ENCODE measurements around the gene CADM2. TPM values are rescaled to one million over a fixed set of nuclear protein-coding genes. Genes with fewer than 3 reads are reported as not detected.
A peak's percentile ranks its signal among the peaks of the same experiment; 100 is the strongest.

Gene CADM2
- total RNA-seq, 1 donor from 2014 or later: 4.2 TPM

DNA sequence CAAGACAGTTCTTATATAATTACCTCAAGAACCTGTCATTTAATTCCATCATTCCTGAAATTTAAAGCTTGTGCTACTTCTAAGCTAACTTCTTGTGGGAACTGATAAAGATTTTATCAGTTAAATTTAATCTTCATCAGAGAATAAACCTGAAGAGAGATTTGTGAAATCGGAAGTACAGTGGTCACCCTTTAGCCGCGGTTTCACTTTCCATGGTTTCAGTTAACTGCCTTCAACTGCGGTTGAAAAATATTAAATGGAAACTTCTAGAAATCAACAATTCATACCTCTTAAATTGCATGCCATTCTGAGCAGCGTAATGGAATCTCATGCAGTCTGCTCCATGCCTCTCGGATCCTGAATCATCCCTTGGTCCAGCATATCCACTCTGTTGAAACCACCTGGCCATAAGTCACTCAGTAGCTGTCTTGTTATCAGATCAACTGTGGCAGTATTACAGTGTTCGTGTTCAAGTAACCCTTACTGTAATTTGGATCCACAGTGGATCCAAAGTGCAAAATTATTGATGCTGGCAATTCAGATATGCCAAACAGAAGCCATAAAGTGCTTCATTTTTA is 626.1 kb downstream of the CADM2 start:
- no peaks in the 10 kb centered on the region for H3K4me1 ChIP-seq (ENCODE audit: control insufficient read depth in 3 of 3, insufficient read depth in 3 of 3, low read length in 3 of 3)
- H3K36me3 ChIP-seq (ENCODE audit: control insufficient read depth in 3 of 3, insufficient read depth in 3 of 3, low read length in 3 of 3): no peaks in the 10 kb centered on the region
- no peak overlapping the region for H3K27ac ChIP-seq (ENCODE audit: low read depth, low read length)
- no peaks in the 10 kb centered on the region for H3K27me3 ChIP-seq (ENCODE audit: control insufficient read depth in 3 of 3, insufficient read depth in 3 of 3, low read length in 3 of 3)
- H3K9ac ChIP-seq (ENCODE audit: low read depth in 1 of 3, low read length in 3 of 3): no peak overlapping the region
- no peaks in the 10 kb centered on the region for H3K9me3 ChIP-seq (ENCODE audit: control insufficient read depth in 3 of 3, low read length in 3 of 3)
- peak overlapping the region in 1 of 3 donors; percentile 33 for H3K4me3 ChIP-seq (ENCODE audit: low read length in 3 of 3)

GRCh38 chr3:85586018-85586417 is 627.2 kb downstream of the CADM2 start:
- H3K27me3 ChIP-seq (ENCODE audit: control insufficient read depth in 3 of 3, insufficient read depth in 3 of 3, low read length in 3 of 3): no peaks in the 10 kb centered on the region
- no peaks in the 10 kb centered on the region for H3K4me1 ChIP-seq (ENCODE audit: control insufficient read depth in 3 of 3, insufficient read depth in 3 of 3, low read length in 3 of 3)
- H3K27ac ChIP-seq (ENCODE audit: low read depth, low read length): no peak overlapping the region
- no peak overlapping the region for H3K4me3 ChIP-seq (ENCODE audit: low read length in 3 of 3)
- no peak overlapping the region for H3K9ac ChIP-seq (ENCODE audit: low read depth in 1 of 3, low read length in 3 of 3)
- H3K9me3 ChIP-seq (ENCODE audit: control insufficient read depth in 3 of 3, low read length in 3 of 3): no peaks in the 10 kb centered on the region
- H3K36me3 ChIP-seq (ENCODE audit: control insufficient read depth in 3 of 3, insufficient read depth in 3 of 3, low read length in 3 of 3): no peaks in the 10 kb centered on the region

DNA sequence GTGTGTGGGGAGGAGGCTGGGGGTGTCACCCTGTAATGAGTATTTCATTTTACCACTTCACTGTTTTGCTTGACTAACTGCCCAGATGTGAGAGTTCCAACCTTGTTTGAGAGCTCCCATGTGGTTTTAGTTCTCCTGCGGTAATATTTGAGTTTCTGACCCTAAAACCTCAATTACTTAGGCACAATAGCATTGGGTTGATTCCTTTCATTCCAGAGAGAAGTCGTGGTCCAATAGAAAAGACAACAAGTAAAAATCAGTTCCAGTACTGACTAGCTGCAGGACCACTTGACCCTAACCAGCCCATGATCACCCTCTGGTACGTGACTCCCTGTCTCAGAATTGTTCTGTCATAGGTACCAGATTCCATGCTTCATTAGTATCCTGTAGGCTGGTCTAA is 630.4 kb downstream of the CADM2 start:
- Histone ChIP-seq H3K9ac (ENCODE audit: low read depth in 1 of 3, low read length in 3 of 3) (no peak overlapping the region), H3K27ac (ENCODE audit: low read depth, low read length) (no peak overlapping the region), H3K27me3 (ENCODE audit: control insufficient read depth in 3 of 3, insufficient read depth in 3 of 3, low read length in 3 of 3) (no peaks in the 10 kb centered on the region), H3K36me3 (ENCODE audit: control insufficient read depth in 3 of 3, insufficient read depth in 3 of 3, low read length in 3 of 3) (no peaks in the 10 kb centered on the region), H3K4me1 (ENCODE audit: control insufficient read depth in 3 of 3, insufficient read depth in 3 of 3, low read length in 3 of 3) (no peaks in the 10 kb centered on the region), H3K4me3 (ENCODE audit: low read length in 3 of 3) (no peak overlapping the region), H3K9me3 (ENCODE audit: control insufficient read depth in 3 of 3, low read length in 3 of 3) (no peaks in the 10 kb centered on the region)

- Histone ChIP-seq H3K27me3 (ENCODE audit: control insufficient read depth in 3 of 3, insufficient read depth in 3 of 3, low read length in 3 of 3) (no peaks in the 10 kb centered on the region), H3K9ac (ENCODE audit: low read depth in 1 of 3, low read length in 3 of 3) (no peak overlapping the region), H3K9me3 (ENCODE audit: control insufficient read depth in 3 of 3, low read length in 3 of 3) (no peaks in the 10 kb centered on the region), H3K27ac (ENCODE audit: low read depth, low read length) (no peak overlapping the region), H3K36me3 (ENCODE audit: control insufficient read depth in 3 of 3, insufficient read depth in 3 of 3, low read length in 3 of 3) (no peaks in the 10 kb centered on the region), H3K4me3 (ENCODE audit: low read length in 3 of 3) (no peak overlapping the region), H3K4me1 (ENCODE audit: control insufficient read depth in 3 of 3, insufficient read depth in 3 of 3, low read length in 3 of 3) (no peaks in the 10 kb centered on the region)
Observed at GRCh38 chr3:85591451-85591850, 632.7 kb downstream of the CADM2 start.

GRCh38 chr3:85592256-85592655 is 633.5 kb downstream of the CADM2 start:
- no peak overlapping the region for H3K27ac ChIP-seq (ENCODE audit: low read depth, low read length)
- H3K4me1 ChIP-seq (ENCODE audit: control insufficient read depth in 3 of 3, insufficient read depth in 3 of 3, low read length in 3 of 3): no peaks in the 10 kb centered on the region
- no peaks in the 10 kb centered on the region for H3K27me3 ChIP-seq (ENCODE audit: control insufficient read depth in 3 of 3, insufficient read depth in 3 of 3, low read length in 3 of 3)

GRCh38 chr3:85594676-85595075 is 635.9 kb downstream of the CADM2 start:
- no peaks in the 10 kb centered on the region for H3K9me3 ChIP-seq (ENCODE audit: control insufficient read depth in 3 of 3, low read length in 3 of 3)
- H3K36me3 ChIP-seq (ENCODE audit: control insufficient read depth in 3 of 3, insufficient read depth in 3 of 3, low read length in 3 of 3): no peaks in the 10 kb centered on the region
- H3K4me1 ChIP-seq (ENCODE audit: control insufficient read depth in 3 of 3, insufficient read depth in 3 of 3, low read length in 3 of 3): no peaks in the 10 kb centered on the region
- H3K4me3 ChIP-seq (ENCODE audit: low read length in 3 of 3): no peak overlapping the region
- H3K9ac ChIP-seq (ENCODE audit: low read depth in 1 of 3, low read length in 3 of 3): no peak overlapping the region
- H3K27me3 ChIP-seq (ENCODE audit: control insufficient read depth in 3 of 3, insufficient read depth in 3 of 3, low read length in 3 of 3): no peaks in the 10 kb centered on the region
- no peak overlapping the region for H3K27ac ChIP-seq (ENCODE audit: low read depth, low read length)

More at GRCh38 chr3:85592256-85592655, 633.5 kb downstream of the CADM2 start:
- H3K4me3 ChIP-seq (ENCODE audit: low read length in 3 of 3): no peak overlapping the region
- no peaks in the 10 kb centered on the region for H3K36me3 ChIP-seq (ENCODE audit: control insufficient read depth in 3 of 3, insufficient read depth in 3 of 3, low read length in 3 of 3)
- H3K9ac ChIP-seq (ENCODE audit: low read depth in 1 of 3, low read length in 3 of 3): no peak overlapping the region
- H3K9me3 ChIP-seq (ENCODE audit: control insufficient read depth in 3 of 3, low read length in 3 of 3): no peaks in the 10 kb centered on the region

DNA sequence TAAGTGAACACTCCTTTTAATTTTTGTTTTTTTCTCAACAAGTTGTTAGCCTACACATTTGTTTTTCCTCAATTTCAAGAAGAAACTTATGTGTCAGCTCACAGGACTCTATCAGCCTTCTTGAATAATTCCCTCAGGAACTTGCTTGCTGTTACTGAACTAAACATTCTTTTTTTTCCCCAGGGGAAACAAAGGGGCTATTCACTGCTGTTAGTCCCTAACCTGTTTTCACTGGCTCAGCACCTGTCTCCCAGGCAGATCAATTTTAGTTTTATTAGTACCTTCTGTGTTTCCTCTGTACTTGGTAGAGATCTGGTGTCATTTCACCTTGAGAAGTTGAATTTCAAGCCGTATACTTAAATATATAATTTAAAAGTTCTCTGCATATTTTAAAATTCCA is 644.6 kb downstream of the CADM2 start:
- Histone ChIP-seq H3K27ac (ENCODE audit: low read depth, low read length) (no peak overlapping the region), H3K9ac (ENCODE audit: low read depth in 1 of 3, low read length in 3 of 3) (no peak overlapping the region), H3K4me1 (ENCODE audit: control insufficient read depth in 3 of 3, insufficient read depth in 3 of 3, low read length in 3 of 3) (no peaks in the 10 kb centered on the region), H3K9me3 (ENCODE audit: control insufficient read depth in 3 of 3, low read length in 3 of 3) (no peaks in the 10 kb centered on the region), H3K4me3 (ENCODE audit: low read length in 3 of 3) (no peak overlapping the region), H3K27me3 (ENCODE audit: control insufficient read depth in 3 of 3, insufficient read depth in 3 of 3, low read length in 3 of 3) (peaks cover 0 to 2% (median 0%) of the 10 kb centered on the region in 3 donors), H3K36me3 (ENCODE audit: control insufficient read depth in 3 of 3, insufficient read depth in 3 of 3, low read length in 3 of 3) (no peaks in the 10 kb centered on the region)

DNA sequence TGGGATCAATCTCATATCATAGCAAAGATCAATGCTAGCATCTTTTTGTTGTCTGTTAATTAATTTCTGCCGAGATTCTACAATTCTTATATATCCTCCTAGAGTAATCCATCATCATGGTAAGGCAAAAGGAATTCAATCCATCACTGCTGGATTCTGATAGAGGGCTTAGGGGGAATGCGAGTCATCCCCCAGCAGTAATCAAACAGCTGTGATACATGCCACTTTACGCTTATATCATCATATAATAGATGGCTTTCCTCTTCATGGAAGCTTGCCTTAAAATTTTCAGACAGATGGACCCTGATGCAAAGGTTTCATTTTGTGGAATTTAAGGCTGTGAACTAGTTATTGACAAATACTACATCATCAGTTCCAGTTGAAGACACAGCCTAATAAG is 645.9 kb downstream of the CADM2 start:
- Histone ChIP-seq H3K36me3 (ENCODE audit: control insufficient read depth in 3 of 3, insufficient read depth in 3 of 3, low read length in 3 of 3) (no peaks in the 10 kb centered on the region), H3K9ac (ENCODE audit: low read depth in 1 of 3, low read length in 3 of 3) (no peak overlapping the region), H3K27ac (ENCODE audit: low read depth, low read length) (no peak overlapping the region), H3K4me3 (ENCODE audit: low read length in 3 of 3) (no peak overlapping the region), H3K27me3 (ENCODE audit: control insufficient read depth in 3 of 3, insufficient read depth in 3 of 3, low read length in 3 of 3) (peaks cover 0 to 2% (median 0%) of the 10 kb centered on the region in 3 donors), H3K9me3 (ENCODE audit: control insufficient read depth in 3 of 3, low read length in 3 of 3) (no peaks in the 10 kb centered on the region), H3K4me1 (ENCODE audit: control insufficient read depth in 3 of 3, insufficient read depth in 3 of 3, low read length in 3 of 3) (no peaks in the 10 kb centered on the region)

DNA sequence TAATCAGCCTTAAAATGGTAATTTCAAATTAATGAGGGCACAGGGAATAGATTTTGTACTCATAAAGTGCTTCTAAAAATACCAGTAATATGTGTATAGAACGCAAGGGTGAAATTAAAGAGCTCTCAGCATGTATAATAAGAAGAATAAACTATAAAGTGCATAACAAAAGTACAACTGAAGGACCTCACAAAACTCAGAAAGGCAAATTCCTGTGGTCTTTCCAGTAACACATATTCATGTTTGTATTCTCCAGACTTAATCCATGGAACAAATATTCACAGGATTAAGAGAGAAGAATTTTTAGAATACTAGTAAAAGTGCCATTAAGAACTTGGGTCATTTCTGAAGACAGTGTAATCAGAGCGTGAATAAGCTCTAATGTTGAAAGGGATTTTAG is 646.3 kb downstream of the CADM2 start:
- Histone ChIP-seq H3K36me3 (ENCODE audit: control insufficient read depth in 3 of 3, insufficient read depth in 3 of 3, low read length in 3 of 3) (no peaks in the 10 kb centered on the region), H3K4me1 (ENCODE audit: control insufficient read depth in 3 of 3, insufficient read depth in 3 of 3, low read length in 3 of 3) (no peaks in the 10 kb centered on the region), H3K4me3 (ENCODE audit: low read length in 3 of 3) (no peak overlapping the region), H3K9me3 (ENCODE audit: control insufficient read depth in 3 of 3, low read length in 3 of 3) (no peaks in the 10 kb centered on the region), H3K27me3 (ENCODE audit: control insufficient read depth in 3 of 3, insufficient read depth in 3 of 3, low read length in 3 of 3) (peaks cover 0 to 2% (median 0%) of the 10 kb centered on the region in 3 donors), H3K27ac (ENCODE audit: low read depth, low read length) (no peak overlapping the region), H3K9ac (ENCODE audit: low read depth in 1 of 3, low read length in 3 of 3) (no peak overlapping the region)

DNA sequence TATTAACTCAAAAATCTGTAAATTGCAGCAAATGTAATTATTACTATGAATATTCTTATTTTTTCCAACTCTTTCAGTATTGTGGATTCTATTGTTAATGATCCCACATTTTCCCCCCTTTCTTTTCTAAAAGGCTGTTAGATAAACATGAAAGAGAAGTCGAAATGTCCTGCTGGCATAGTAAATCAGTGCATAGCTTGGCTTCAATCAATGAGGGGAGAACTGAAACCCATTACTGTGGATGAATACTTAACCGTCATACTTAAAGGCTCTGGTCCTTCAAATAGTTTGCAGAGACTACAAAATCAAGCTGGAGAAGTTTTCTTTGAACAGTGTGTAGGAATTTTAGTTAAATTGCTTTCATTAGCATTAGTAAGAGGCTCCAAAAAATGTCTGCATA is 667.9 kb downstream of the CADM2 start:
- Histone ChIP-seq H3K36me3 (ENCODE audit: control insufficient read depth in 3 of 3, insufficient read depth in 3 of 3, low read length in 3 of 3) (no peaks in the 10 kb centered on the region), H3K4me1 (ENCODE audit: control insufficient read depth in 3 of 3, insufficient read depth in 3 of 3, low read length in 3 of 3) (no peaks in the 10 kb centered on the region), H3K9me3 (ENCODE audit: control insufficient read depth in 3 of 3, low read length in 3 of 3) (no peaks in the 10 kb centered on the region), H3K9ac (ENCODE audit: low read depth in 1 of 3, low read length in 3 of 3) (no peak overlapping the region), H3K27ac (ENCODE audit: low read depth, low read length) (no peak overlapping the region), H3K4me3 (ENCODE audit: low read length in 3 of 3) (no peak overlapping the region), H3K27me3 (ENCODE audit: control insufficient read depth in 3 of 3, insufficient read depth in 3 of 3, low read length in 3 of 3) (no peaks in the 10 kb centered on the region)
